GM12878 (cell line): ENCODE data around the gene CKMT2. TPM values are rescaled to one million over a fixed set of nuclear protein-coding genes. Genes with fewer than 3 reads are reported as not detected.

ENCODE experiments used
- ATAC-seq: fragments of 200-7000 bp; cut with Tn5 transposase; 3 replicates; pipeline ENCODE4 v1.9.1; 2020; ENCODE audit warnings: mild to moderate bottlenecking, moderate library complexity
- BruUV-seq: library from RNA; stranded (reverse); fragments of 400-500 nt; replicated peaks from 2 replicates; lab custom pipeline; 2021; lab: Mats Ljungman, UMichigan
- CTCF ChIA-PET: fragments of 300-600 bp; sonication (Branson Sonifier 250); formaldehyde crosslinking; extraction: SDS; loops from one replicate; lab custom pipeline; 2021; ENCODE audit warnings: inconsistent platforms; lab: Yijun Ruan, JAX
- POLR2A ChIA-PET: fragments of 350-600 bp; formaldehyde crosslinking; extraction: SDS; loops from one replicate; lab custom pipeline; 2021; ENCODE audit warnings: inconsistent platforms; lab: Charles Lee
- RAD21 ChIA-PET: fragments of 300-600 bp; sonication (Branson Sonifier 250); formaldehyde crosslinking; loops from one replicate; lab custom pipeline; 2023; ENCODE audit warnings: antibody characterized with exemption; ENCODE audit not compliant: unreplicated experiment; lab: Charles Lee
- SMC1A ChIA-PET: fragments of 300-600 bp; sonication (Branson Sonifier 250); formaldehyde crosslinking; loops from one replicate; lab custom pipeline; 2023; ENCODE audit not compliant: unreplicated experiment, uncharacterized antibody; lab: Charles Lee
- DNase-seq: peaks from one replicate; pipeline ENCODE4 v3.0.0-alpha.2; 2011; ENCODE audit warnings: low read depth, low spot score
- FAIRE-seq: peaks from 3 replicates; lab custom pipeline; 2011; peaks lifted over from hg19 to GRCh38; lab: Jason Lieb, UNC
- H2AFZ ChIP-seq: 2 replicates; pipeline ENCODE4 v1.6.0; 2011; ENCODE audit warnings: low read depth, low read length, control low read depth; ENCODE audit not compliant: control insufficient read depth
- H3K27ac ChIP-seq: 2 replicates; pipeline ENCODE4 v1.5.1; 2011; ENCODE audit warnings: control low read depth; ENCODE audit not compliant: control insufficient read depth, insufficient read depth
- H3K27me3 ChIP-seq, 2 experiments: replicated peaks in 1 of 2; 2 replicates each; pipeline versions ENCODE4 v1.6.0 to v1.6.1; 2011; ENCODE audit warnings: low read length in 1 of 2; ENCODE audit not compliant: control insufficient read depth in 2 of 2, insufficient read depth in 2 of 2
- H3K36me3 ChIP-seq, 2 experiments: 2 replicates each; pipeline ENCODE4 v1.5.1; 2011; ENCODE audit warnings: low read length in 1 of 2; ENCODE audit not compliant: control insufficient read depth in 2 of 2, insufficient read depth in 2 of 2
- H3K4me1 ChIP-seq: 2 replicates; pipeline ENCODE4 v1.6.1; 2011; ENCODE audit warnings: mild to moderate bottlenecking, low read length, moderate library complexity, mixed read lengths; ENCODE audit not compliant: control insufficient read depth, insufficient read depth
- H3K4me2 ChIP-seq: 2 replicates; pipeline ENCODE4 v1.6.0; 2011; ENCODE audit warnings: control low read depth; ENCODE audit not compliant: control insufficient read depth, insufficient read depth
- H3K4me3 ChIP-seq: fragments of 200-600 bp; sonication (generic); 2 replicates; pipeline ENCODE4 v1.5.1; 2016
- H3K79me2 ChIP-seq: 2 replicates; pipeline ENCODE4 v1.6.0; 2011; ENCODE audit warnings: low read length; ENCODE audit not compliant: control insufficient read depth, insufficient read depth
- H3K9ac ChIP-seq: 2 replicates; pipeline ENCODE4 v1.8.0; 2011; ENCODE audit warnings: low read length, control low read depth, mixed read lengths; ENCODE audit not compliant: control insufficient read depth, insufficient read depth
- H3K9me3 ChIP-seq: replicated peaks from 3 replicates; pipeline ENCODE4 v1.5.1; 2011; ENCODE audit warnings: mild to moderate bottlenecking, low read length; ENCODE audit not compliant: control insufficient read depth, insufficient read depth
- H4K20me1 ChIP-seq: 2 replicates; pipeline ENCODE4 v1.6.0; 2011; ENCODE audit not compliant: control insufficient read depth, insufficient read depth
- BCL3 ChIP-seq: IDR thresholded peaks from 2 replicates; pipeline ENCODE4 v1.6.1; 2011; ENCODE audit warnings: borderline replicate concordance, low read depth, mild to moderate bottlenecking, moderate library complexity, low read length; ENCODE audit not compliant: insufficient read depth, poor library complexity, severe bottlenecking
- BCLAF1 ChIP-seq: fragments of 450-650 bp; IDR thresholded peaks from 2 replicates; pipeline ENCODE4 v1.6.1; 2017; ENCODE audit warnings: antibody characterized with exemption, mild to moderate bottlenecking, moderate library complexity
- DPF2 ChIP-seq: fragments of 450-650 bp; IDR thresholded peaks from 2 replicates; pipeline ENCODE4 v1.6.1; 2017; ENCODE audit warnings: mild to moderate bottlenecking
- E2F4 ChIP-seq: IDR thresholded peaks from 2 replicates; pipeline ENCODE4 v1.6.1; 2012; ENCODE audit warnings: low read depth, low read length, improper control_type of control experiment
- HDAC2 ChIP-seq: fragments of 200-600 bp; sonication (generic); IDR thresholded peaks from 2 replicates; pipeline ENCODE4 v1.6.1; 2017
- JUNB ChIP-seq: IDR thresholded peaks from 2 replicates; pipeline ENCODE4 v1.6.1; 2016; ENCODE audit warnings: antibody characterized with exemption, mild to moderate bottlenecking
- KDM1A ChIP-seq: fragments of 200-600 bp; sonication (generic); IDR thresholded peaks from 2 replicates; pipeline ENCODE4 v1.6.1; 2016; ENCODE audit warnings: borderline replicate concordance
- MEF2A ChIP-seq: IDR thresholded peaks from 2 replicates; pipeline ENCODE4 v1.6.1; 2011; ENCODE audit warnings: low read depth, mild to moderate bottlenecking, low read length, moderate library complexity; ENCODE audit not compliant: insufficient read depth
- MTA2 ChIP-seq: fragments of 450-650 bp; IDR thresholded peaks from 2 replicates; pipeline ENCODE4 v1.6.1; 2016; ENCODE audit warnings: low read depth, mild to moderate bottlenecking, moderate library complexity
- MXI1 ChIP-seq: fragments of 150-350 bp; IDR thresholded peaks from 2 replicates; pipeline ENCODE4 v1.6.1; 2011; ENCODE audit warnings: low read depth, mild to moderate bottlenecking, inconsistent platforms, low read length, improper control_type of control experiment
- MYB ChIP-seq: fragments of 150-350 bp; IDR thresholded peaks from 2 replicates; pipeline ENCODE4 v1.6.1; 2014; ENCODE audit warnings: mild to moderate bottlenecking, low read depth, low read length, borderline replicate concordance
- NBN ChIP-seq: fragments of 450-650 bp; IDR thresholded peaks from 2 replicates; pipeline ENCODE4 v1.6.1; 2016
- PAX8 ChIP-seq: fragments of 450-650 bp; IDR thresholded peaks from 2 replicates; pipeline ENCODE4 v1.6.1; 2017; ENCODE audit warnings: mild to moderate bottlenecking, moderate library complexity
- RBBP5 ChIP-seq: fragments of 200-600 bp; sonication (generic); conservative IDR thresholded peaks from 2 replicates; pipeline ENCODE4 v1.6.1; 2016
- RCOR1 ChIP-seq: conservative IDR thresholded peaks from 2 replicates; pipeline ENCODE4 v1.6.1; 2012; ENCODE audit warnings: low read depth, low read length, improper control_type of control experiment
- SRF ChIP-seq, 2 experiments: IDR thresholded peaks; 2 replicates each; pipeline ENCODE4 v1.6.1; 2011; ENCODE audit warnings: low read depth in 2 of 2, low read length in 2 of 2, mild to moderate bottlenecking in 1 of 2, moderate library complexity in 1 of 2
- WRNIP1 ChIP-seq: IDR thresholded peaks from 2 replicates; pipeline ENCODE4 v1.6.1; 2011; ENCODE audit warnings: low read depth, low read length, improper control_type of control experiment, borderline replicate concordance
- WGBS: methylation state at CpG from one replicate; pipeline ENCODE4 v1.1.6; 2016; ENCODE audit warnings: low lambda C conversion rate; ENCODE audit not compliant: insufficient replicate concordance, insufficient coverage; ENCODE audit errors: missing lambda C conversion rate; 5-methylcytosine and 5-hydroxymethylcytosine counted together
- in situ Hi-C: fragments of 300-500 bp; cut with MboI; formaldehyde crosslinking; loops from 9 replicates; pipeline ENCODE4 v1.14.3; 2018; ENCODE audit warnings: mixed read lengths
- intact Hi-C: fragments of 100-400 bp; cut with micrococcal nuclease; formaldehyde crosslinking; loops from one replicate; pipeline ENCODE4 v1.14.2; 2022; ENCODE audit not compliant: unreplicated experiment
- polyA plus RNA-seq, 11 experiments: library from polyadenylated mRNA; depleted of rRNA in 4 of 11; unstranded in 6 of 11; stranded (reverse) in 5 of 11; fragments of >200 nt; fragmentation: Nextera tagmentation in 4 of 11; fragmentation: Illumina TruSeq in 1 of 11; extraction: Ambion mirVana in 4 of 11; extraction: Trizol in 1 of 11; gene quantifications; 1 replicate in 1 of 11; 2 replicates in 10 of 11; pipeline versions ENCODE4 v1.2.1 to v1.2.3, GENCODE V29; 2011 to 2016; ENCODE audit warnings: inconsistent platforms in 2 of 11, missing spikeins in 2 of 11, low read depth in 1 of 11
- total RNA-seq, 4 experiments: library from RNA; depleted of rRNA in 3 of 4; stranded (reverse); fragments of >200 nt in 3 of 4; fragmentation: Illumina TruSeq in 1 of 4; extraction: Trizol in 1 of 4; gene quantifications; 2 replicates each; pipeline versions ENCODE4 v1.2.1 to v1.2.3, GENCODE V29; 2013 to 2021
- TF ChIP-seq, protein P1 (sequence below): IDR thresholded peaks from 2 replicates; pipeline ENCODE4 v1.6.1; 2012; ENCODE audit warnings: low read depth, low read length, improper control_type of control experiment

Gene CKMT2
- total and polyA plus RNA-seq, 10 of the 15 experiments (the other 5 are each of a cell fraction or from before 2014, with no cell fraction given), result 0.70 to 1.2 TPM; not detected in 8

- DNase-seq, result peak; percentile 16
- ChIA-PET RAD21 (interaction anchor here (1.0 kb wide), 1 partner anchor 30 kb away, joined by 3 read pairs; no protein-coding TSS in a partner anchor), CTCF (interaction anchor here (0.6 to 3.5 kb wide), 7 partner anchors 10 to 59 kb away, joined by 3 to 40 read pairs (median 4); partner anchors contain the start of gene ZCCHC9), POLR2A (no interaction called here), SMC1A (interaction anchor here (1.0 to 1.8 kb wide), 4 partner anchors 9 to 57 kb away, joined by 3 to 9 read pairs (median 4); partner anchors contain the start of gene CKMT2)
- FAIRE-seq, result no peak
- Histone ChIP-seq H3K4me1 (peaks cover 3% of the 10 kb centered on the region; the same call in 1 of the 2 replicates), H3K27ac (no peak overlapping the region), H3K9me3 (no peaks in the 10 kb centered on the region), H2AFZ (no peak overlapping the region), H3K36me3 (no peaks in the 10 kb centered on the region), H3K4me2 (no peak overlapping the region), H3K27me3 (no peaks in the 10 kb centered on the region), H4K20me1 (no peaks in the 10 kb centered on the region), H3K79me2 (no peaks in the 10 kb centered on the region), H3K4me3 (no peak overlapping the region), H3K9ac (no peak overlapping the region)
- 27% methylated on average over 8 of the region's 8 CpGs for WGBS
- no TSS peak for BruUV-seq
- intact Hi-C loops, result no loop called here
- peak; percentile 75 for ATAC-seq
- in situ Hi-C loops, result no loop called here
- TF ChIP-seq BCL3 (no peak), RCOR1 (no peak), NBN (peak; percentile 54; the same call in 1 of the 2 replicates), PAX8 (no peak), RBBP5 (no peak), MXI1 (no peak), E2F4 (no peak), MTA2 (peak; percentile 95), DPF2 (0 out of 2 replicates have a peak, but pooled peaks have one; percentile 51), HDAC2 (no peak), SRF (IDR thresholded peaks at IDR 0.05; ENCODE audit: low read depth in 2 of 2, low read length in 2 of 2) (no peak), KDM1A (no peak), MEF2A (no peak), WRNIP1 (no peak), BCLAF1 (no peak), MYB (no peak), JUNB (peak; percentile 36)
- TF ChIP-seq, protein P1, sequence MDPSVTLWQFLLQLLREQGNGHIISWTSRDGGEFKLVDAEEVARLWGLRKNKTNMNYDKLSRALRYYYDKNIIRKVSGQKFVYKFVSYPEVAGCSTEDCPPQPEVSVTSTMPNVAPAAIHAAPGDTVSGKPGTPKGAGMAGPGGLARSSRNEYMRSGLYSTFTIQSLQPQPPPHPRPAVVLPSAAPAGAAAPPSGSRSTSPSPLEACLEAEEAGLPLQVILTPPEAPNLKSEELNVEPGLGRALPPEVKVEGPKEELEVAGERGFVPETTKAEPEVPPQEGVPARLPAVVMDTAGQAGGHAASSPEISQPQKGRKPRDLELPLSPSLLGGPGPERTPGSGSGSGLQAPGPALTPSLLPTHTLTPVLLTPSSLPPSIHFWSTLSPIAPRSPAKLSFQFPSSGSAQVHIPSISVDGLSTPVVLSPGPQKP, result no peak
Observed at GRCh38 chr5:81241961-81242648, 9.0 kb downstream of the CKMT2 start.
